ENCODE data around the gene NAPG.
"Not testable (repeated sequence)": the region's sequence is repeated elsewhere in the genome, so short reads cannot be mapped to it uniquely, and the experiment has no call there.

NAPG gene

DNA sequence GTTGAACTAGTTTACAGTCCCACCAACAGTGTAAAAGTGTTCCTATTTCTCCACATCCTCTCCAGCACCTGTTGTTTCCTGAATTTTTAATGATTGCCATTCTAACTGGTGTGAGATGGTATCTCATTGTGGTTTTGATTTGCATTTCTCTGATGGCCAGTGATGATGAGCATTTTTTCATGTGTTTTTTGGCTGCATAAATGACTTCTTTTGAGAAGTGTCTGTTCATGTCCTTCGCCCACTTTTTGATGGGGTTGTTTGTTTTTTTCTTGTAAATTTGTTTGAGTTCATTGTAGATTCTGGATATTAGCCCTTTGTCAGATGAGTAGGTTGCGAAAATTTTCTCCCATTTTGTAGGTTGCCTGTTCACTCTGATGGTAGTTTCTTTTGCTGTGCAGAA, 47.4 kb downstream of the NAPG start:
- not testable (repeated sequence) for H3K27me3 ChIP-seq (ENCODE audit: control insufficient read depth in 5 of 5, insufficient read depth in 4 of 5, low read length in 5 of 5); H3K4me1 ChIP-seq (ENCODE audit: control insufficient read depth in 5 of 5, insufficient read depth in 5 of 5, low read length in 5 of 5); H3K9ac ChIP-seq (ENCODE audit: low read length in 5 of 5); H3K4me3 ChIP-seq (ENCODE audit: low read depth in 1 of 5, low read length in 5 of 5); H3K27ac ChIP-seq (ENCODE audit: low read depth, low read length); H3K9me3 ChIP-seq (ENCODE audit: control insufficient read depth in 5 of 5, low read length in 5 of 5); H3K36me3 ChIP-seq (ENCODE audit: control insufficient read depth in 5 of 5, insufficient read depth in 5 of 5, low read length in 5 of 5)

- H3K4me1 ChIP-seq (ENCODE audit: control insufficient read depth in 5 of 5, insufficient read depth in 5 of 5, low read length in 5 of 5); H3K36me3 ChIP-seq (ENCODE audit: control insufficient read depth in 5 of 5, insufficient read depth in 5 of 5, low read length in 5 of 5); H3K9me3 ChIP-seq (ENCODE audit: control insufficient read depth in 5 of 5, low read length in 5 of 5); H3K4me3 ChIP-seq (ENCODE audit: low read depth in 1 of 5, low read length in 5 of 5); H3K27ac ChIP-seq (ENCODE audit: low read depth, low read length); H3K9ac ChIP-seq (ENCODE audit: low read length in 5 of 5); H3K27me3 ChIP-seq (ENCODE audit: control insufficient read depth in 5 of 5, insufficient read depth in 4 of 5, low read length in 5 of 5): not testable (repeated sequence)
Measured at GRCh38 chr18:10574412-10574811, 48.6 kb downstream of the NAPG start.

- not testable (repeated sequence) for H3K9ac ChIP-seq (ENCODE audit: low read length in 5 of 5); H3K27ac ChIP-seq (ENCODE audit: low read depth, low read length); H3K27me3 ChIP-seq (ENCODE audit: control insufficient read depth in 5 of 5, insufficient read depth in 4 of 5, low read length in 5 of 5); H3K4me3 ChIP-seq (ENCODE audit: low read depth in 1 of 5, low read length in 5 of 5); H3K36me3 ChIP-seq (ENCODE audit: control insufficient read depth in 5 of 5, insufficient read depth in 5 of 5, low read length in 5 of 5); H3K9me3 ChIP-seq (ENCODE audit: control insufficient read depth in 5 of 5, low read length in 5 of 5); H3K4me1 ChIP-seq (ENCODE audit: control insufficient read depth in 5 of 5, insufficient read depth in 5 of 5, low read length in 5 of 5)
Measured at GRCh38 chr18:10577842-10578572, 52.2 kb downstream of the NAPG start.

DNA sequence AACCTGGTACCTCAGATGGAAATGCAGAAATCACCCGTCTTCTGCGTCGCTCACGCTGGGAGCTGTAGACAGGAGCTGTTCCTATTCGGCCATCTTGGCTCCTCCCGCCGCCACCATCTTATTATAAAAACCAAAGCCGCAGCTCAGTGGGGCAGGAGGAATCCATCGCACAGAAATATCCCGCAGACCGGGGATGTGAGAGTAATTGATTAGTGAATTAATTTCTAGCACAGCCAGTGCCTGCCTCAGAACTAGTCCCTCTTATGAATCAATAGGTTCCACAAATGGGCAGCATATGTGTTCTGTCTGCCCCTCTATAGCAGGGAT, 52.7 kb downstream of the NAPG start:
- not testable (repeated sequence) for H3K9me3 ChIP-seq (ENCODE audit: control insufficient read depth in 5 of 5, low read length in 5 of 5); H3K4me3 ChIP-seq (ENCODE audit: low read depth in 1 of 5, low read length in 5 of 5); H3K27ac ChIP-seq (ENCODE audit: low read depth, low read length); H3K36me3 ChIP-seq (ENCODE audit: control insufficient read depth in 5 of 5, insufficient read depth in 5 of 5, low read length in 5 of 5); H3K27me3 ChIP-seq (ENCODE audit: control insufficient read depth in 5 of 5, insufficient read depth in 4 of 5, low read length in 5 of 5); H3K9ac ChIP-seq (ENCODE audit: low read length in 5 of 5); H3K4me1 ChIP-seq (ENCODE audit: control insufficient read depth in 5 of 5, insufficient read depth in 5 of 5, low read length in 5 of 5)

DNA sequence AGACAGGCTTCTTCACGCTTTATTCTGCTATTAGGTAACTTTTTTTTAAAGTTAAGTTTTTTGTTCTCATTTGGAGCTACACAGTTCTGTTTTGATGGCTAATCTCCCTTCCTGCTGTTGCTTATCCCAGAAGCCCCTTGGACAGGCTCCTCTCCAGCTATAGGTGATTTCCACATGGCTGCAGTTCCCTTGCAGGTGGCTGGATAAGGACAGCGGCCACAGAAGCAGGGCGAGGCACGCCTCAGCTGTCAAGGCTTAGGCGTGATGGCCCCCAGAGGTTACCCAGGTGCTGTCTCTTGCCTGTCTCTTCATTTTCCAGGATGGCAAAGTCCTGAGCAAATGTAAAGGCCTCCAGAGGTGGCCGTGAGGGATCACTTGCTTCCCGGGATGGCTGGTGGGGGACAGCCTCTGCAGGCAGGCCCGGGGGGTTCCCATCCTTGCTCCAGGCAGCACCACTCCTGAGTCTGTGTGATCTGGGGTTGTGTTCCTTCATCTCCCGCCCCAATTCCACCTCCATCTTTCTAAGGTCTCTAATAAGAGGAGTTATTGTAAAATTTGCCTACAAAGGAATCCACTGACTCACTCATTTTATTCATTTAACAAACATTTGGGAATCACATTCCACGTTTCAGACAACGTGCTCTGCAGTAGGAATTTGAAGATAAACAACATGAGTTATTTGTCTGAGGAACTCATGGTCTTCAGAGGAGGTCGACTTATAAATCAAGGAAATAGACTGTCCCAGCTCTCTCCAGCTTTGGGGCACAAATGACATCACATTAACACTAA, 53.4 kb downstream of the NAPG start:
- Histone ChIP-seq H3K9me3 (ENCODE audit: control insufficient read depth in 5 of 5, low read length in 5 of 5) (no peaks in the 10 kb centered on the region), H3K9ac (ENCODE audit: low read length in 5 of 5) (no peak overlapping the region), H3K4me3 (ENCODE audit: low read depth in 1 of 5, low read length in 5 of 5) (no peak overlapping the region), H3K36me3 (ENCODE audit: control insufficient read depth in 5 of 5, insufficient read depth in 5 of 5, low read length in 5 of 5) (no peaks in the 10 kb centered on the region), H3K4me1 (ENCODE audit: control insufficient read depth in 5 of 5, insufficient read depth in 5 of 5, low read length in 5 of 5) (no peaks in the 10 kb centered on the region), H3K27ac (ENCODE audit: low read depth, low read length) (no peak overlapping the region), H3K27me3 (ENCODE audit: control insufficient read depth in 5 of 5, insufficient read depth in 4 of 5, low read length in 5 of 5) (no peaks in the 10 kb centered on the region)

DNA sequence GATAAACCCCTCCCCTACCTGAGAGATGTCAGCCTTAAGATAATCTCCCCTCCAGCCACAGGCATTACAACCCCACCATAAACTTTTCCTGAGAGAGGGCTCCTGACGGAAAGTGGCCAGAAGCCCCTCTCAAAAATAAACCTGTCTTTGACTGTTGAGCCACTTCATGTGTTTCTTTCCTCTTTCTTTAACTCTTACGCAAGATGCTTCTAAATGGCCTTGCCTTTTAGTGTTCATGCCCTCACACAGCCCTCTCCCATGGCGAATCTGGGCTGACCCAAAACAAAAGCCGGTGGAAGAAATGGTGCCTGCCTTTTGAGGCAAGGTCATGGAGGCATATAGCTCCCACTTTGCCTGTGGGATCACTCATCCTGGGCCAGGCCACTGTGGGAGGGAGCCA, 54.4 kb downstream of the NAPG start:
- H3K27ac ChIP-seq (ENCODE audit: low read depth, low read length): no peak overlapping the region
- no peaks in the 10 kb centered on the region for H3K9me3 ChIP-seq (ENCODE audit: control insufficient read depth in 5 of 5, low read length in 5 of 5)
- H3K4me3 ChIP-seq (ENCODE audit: low read depth in 1 of 5, low read length in 5 of 5): no peak overlapping the region
- no peaks in the 10 kb centered on the region for H3K4me1 ChIP-seq (ENCODE audit: control insufficient read depth in 5 of 5, insufficient read depth in 5 of 5, low read length in 5 of 5)
- no peaks in the 10 kb centered on the region for H3K36me3 ChIP-seq (ENCODE audit: control insufficient read depth in 5 of 5, insufficient read depth in 5 of 5, low read length in 5 of 5)
- no peak overlapping the region for H3K9ac ChIP-seq (ENCODE audit: low read length in 5 of 5)
- H3K27me3 ChIP-seq (ENCODE audit: control insufficient read depth in 5 of 5, insufficient read depth in 4 of 5, low read length in 5 of 5): no peaks in the 10 kb centered on the region

DNA sequence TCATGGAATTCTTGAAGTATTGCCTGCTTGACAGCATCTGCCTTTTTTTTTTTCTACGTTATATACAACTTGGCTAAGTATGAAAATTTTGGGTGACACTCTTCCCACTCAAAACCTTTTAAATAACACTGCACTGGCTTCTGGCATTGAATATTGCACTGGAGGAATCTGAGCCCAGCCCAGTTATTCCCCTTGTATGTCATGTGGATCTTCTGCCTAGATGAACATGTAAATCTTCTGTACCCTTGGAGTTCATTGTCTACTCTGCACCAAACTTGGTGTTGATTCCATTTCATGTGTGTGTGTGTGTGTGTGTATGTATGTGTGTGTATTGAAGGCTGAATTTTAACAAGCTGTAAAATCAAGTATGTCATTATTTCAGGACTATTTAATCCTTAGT, 59.4 kb downstream of the NAPG start:
- Histone ChIP-seq H3K4me1 (ENCODE audit: control insufficient read depth in 5 of 5, insufficient read depth in 5 of 5, low read length in 5 of 5) (no peaks in the 10 kb centered on the region), H3K27me3 (ENCODE audit: control insufficient read depth in 5 of 5, insufficient read depth in 4 of 5, low read length in 5 of 5) (no peaks in the 10 kb centered on the region), H3K4me3 (ENCODE audit: low read depth in 1 of 5, low read length in 5 of 5) (no peak overlapping the region), H3K9me3 (ENCODE audit: control insufficient read depth in 5 of 5, low read length in 5 of 5) (peaks cover 0 to 7% (median 0%) of the 10 kb centered on the region in 5 donors), H3K9ac (ENCODE audit: low read length in 5 of 5) (no peak overlapping the region), H3K27ac (ENCODE audit: low read depth, low read length) (no peak overlapping the region), H3K36me3 (ENCODE audit: control insufficient read depth in 5 of 5, insufficient read depth in 5 of 5, low read length in 5 of 5) (no peaks in the 10 kb centered on the region)

GRCh38 chr18:10588975-10589374, 63.1 kb downstream of the NAPG start:
- no peaks in the 10 kb centered on the region for H3K36me3 ChIP-seq (ENCODE audit: control insufficient read depth in 5 of 5, insufficient read depth in 5 of 5, low read length in 5 of 5)
- no peak overlapping the region for H3K9ac ChIP-seq (ENCODE audit: low read length in 5 of 5)
- no peak overlapping the region for H3K27ac ChIP-seq (ENCODE audit: low read depth, low read length)
- no peaks in the 10 kb centered on the region for H3K27me3 ChIP-seq (ENCODE audit: control insufficient read depth in 5 of 5, insufficient read depth in 4 of 5, low read length in 5 of 5)
- H3K4me1 ChIP-seq (ENCODE audit: control insufficient read depth in 5 of 5, insufficient read depth in 5 of 5, low read length in 5 of 5): peaks cover 0 to 2% (median 0%) of the 10 kb centered on the region in 5 donors
- H3K4me3 ChIP-seq (ENCODE audit: low read depth in 1 of 5, low read length in 5 of 5): no peak overlapping the region
- peaks cover 0 to 7% (median 0%) of the 10 kb centered on the region in 5 donors for H3K9me3 ChIP-seq (ENCODE audit: control insufficient read depth in 5 of 5, low read length in 5 of 5)

DNA sequence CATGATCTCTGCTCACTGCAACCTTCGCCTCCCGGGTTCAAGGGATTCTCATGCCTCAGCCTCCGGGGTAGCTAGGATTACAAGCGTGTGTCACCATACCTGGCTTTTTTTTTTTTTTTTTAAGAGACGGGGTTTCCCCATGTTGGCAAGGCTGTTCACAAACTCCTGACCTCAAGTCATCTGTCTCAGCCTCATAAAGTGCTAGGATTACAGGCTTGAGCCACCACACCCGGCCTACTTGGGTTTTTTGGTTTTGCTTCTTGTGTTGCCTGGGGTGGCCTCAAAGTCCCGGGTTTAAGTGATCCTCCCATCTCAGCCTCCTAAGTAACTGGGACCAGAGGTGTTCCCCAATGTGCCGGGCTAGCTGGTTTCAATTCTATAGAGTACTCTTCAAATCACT, 64.6 kb downstream of the NAPG start:
- no peaks in the 10 kb centered on the region for H3K27me3 ChIP-seq (ENCODE audit: control insufficient read depth in 5 of 5, insufficient read depth in 4 of 5, low read length in 5 of 5)
- H3K36me3 ChIP-seq (ENCODE audit: control insufficient read depth in 5 of 5, insufficient read depth in 5 of 5, low read length in 5 of 5): no peaks in the 10 kb centered on the region
- H3K9ac ChIP-seq (ENCODE audit: low read length in 5 of 5): no peak overlapping the region
- no peak overlapping the region for H3K27ac ChIP-seq (ENCODE audit: low read depth, low read length)
- H3K4me1 ChIP-seq (ENCODE audit: control insufficient read depth in 5 of 5, insufficient read depth in 5 of 5, low read length in 5 of 5): peaks cover 0 to 2% (median 0%) of the 10 kb centered on the region in 5 donors
- no peak overlapping the region for H3K4me3 ChIP-seq (ENCODE audit: low read depth in 1 of 5, low read length in 5 of 5)
- H3K9me3 ChIP-seq (ENCODE audit: control insufficient read depth in 5 of 5, low read length in 5 of 5): peaks cover 0 to 7% (median 0%) of the 10 kb centered on the region in 5 donors

DNA sequence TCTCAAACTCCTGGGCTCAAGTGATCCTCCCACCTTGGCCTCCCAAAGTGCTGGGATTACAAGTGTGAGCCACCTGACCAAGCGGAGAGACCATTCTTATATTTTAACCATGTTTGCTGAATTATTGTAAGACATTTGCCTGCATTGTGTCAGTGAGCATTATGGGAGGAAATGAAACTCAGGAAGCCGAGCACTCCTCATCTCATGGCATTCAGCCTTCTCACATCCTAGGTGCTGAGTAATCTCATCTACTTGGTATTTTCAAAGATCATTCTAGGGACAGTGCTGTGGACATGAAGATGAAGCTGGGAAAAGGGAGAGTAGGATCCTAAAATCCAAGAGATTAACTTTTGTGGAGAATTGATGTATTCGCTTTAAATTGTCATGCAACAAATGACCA, 66.1 kb downstream of the NAPG start:
- H3K9ac ChIP-seq (ENCODE audit: low read length in 5 of 5): no peak overlapping the region
- peaks cover 0 to 2% (median 0%) of the 10 kb centered on the region in 5 donors for H3K4me1 ChIP-seq (ENCODE audit: control insufficient read depth in 5 of 5, insufficient read depth in 5 of 5, low read length in 5 of 5)
- H3K27ac ChIP-seq (ENCODE audit: low read depth, low read length): no peak overlapping the region
- H3K36me3 ChIP-seq (ENCODE audit: control insufficient read depth in 5 of 5, insufficient read depth in 5 of 5, low read length in 5 of 5): no peaks in the 10 kb centered on the region
- no peak overlapping the region for H3K4me3 ChIP-seq (ENCODE audit: low read depth in 1 of 5, low read length in 5 of 5)
- no peaks in the 10 kb centered on the region for H3K27me3 ChIP-seq (ENCODE audit: control insufficient read depth in 5 of 5, insufficient read depth in 4 of 5, low read length in 5 of 5)
- no peaks in the 10 kb centered on the region for H3K9me3 ChIP-seq (ENCODE audit: control insufficient read depth in 5 of 5, low read length in 5 of 5)
